ENCODE measurements around the gene CREG2.
"Not testable (repeated sequence)": the region's sequence is repeated elsewhere in the genome, so short reads cannot be mapped to it uniquely, and the experiment has no call there.

The CREG2 gene

DNA sequence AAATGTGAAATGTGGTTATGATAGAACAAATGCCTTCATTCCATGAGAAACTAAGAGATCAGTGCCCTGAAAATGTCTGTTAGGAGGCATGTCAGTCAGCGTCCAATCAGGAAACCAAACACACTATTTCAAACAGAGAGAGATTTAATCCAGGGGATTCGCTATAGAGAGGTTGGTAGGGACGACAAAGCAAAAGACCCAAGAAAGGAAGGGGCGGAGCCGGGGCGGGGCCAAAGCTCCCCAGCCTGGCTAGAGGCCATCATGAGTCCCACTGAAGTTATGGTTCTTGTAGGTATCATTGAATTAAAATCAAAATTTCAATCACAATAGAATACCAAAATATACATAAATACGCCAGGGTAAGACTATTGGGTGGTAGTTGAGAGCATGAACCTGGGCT is 45.9 kb downstream of the CREG2 start:
- no peak for DNase-seq

DNA sequence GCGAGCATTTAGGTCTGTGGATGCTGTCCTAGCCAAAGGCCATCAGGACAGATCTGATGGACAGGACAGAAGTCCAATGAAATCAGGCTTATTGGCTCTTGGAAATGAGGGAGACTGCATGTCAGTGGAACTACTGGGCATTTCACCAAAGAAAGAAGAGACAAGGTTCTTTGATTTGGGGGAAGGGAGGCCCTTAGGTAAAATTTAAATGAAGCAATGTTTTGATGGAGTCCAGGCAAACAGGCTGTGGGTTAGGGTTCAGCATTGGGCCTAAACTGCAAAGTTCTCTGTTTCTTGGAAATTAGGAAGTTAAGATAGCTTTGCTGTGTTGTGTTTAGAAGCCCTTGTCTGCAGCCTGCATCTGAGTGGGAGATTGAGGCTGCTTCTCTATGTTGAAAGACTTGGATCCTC is 47.2 kb downstream of the CREG2 start:
- no peak for DNase-seq

DNA sequence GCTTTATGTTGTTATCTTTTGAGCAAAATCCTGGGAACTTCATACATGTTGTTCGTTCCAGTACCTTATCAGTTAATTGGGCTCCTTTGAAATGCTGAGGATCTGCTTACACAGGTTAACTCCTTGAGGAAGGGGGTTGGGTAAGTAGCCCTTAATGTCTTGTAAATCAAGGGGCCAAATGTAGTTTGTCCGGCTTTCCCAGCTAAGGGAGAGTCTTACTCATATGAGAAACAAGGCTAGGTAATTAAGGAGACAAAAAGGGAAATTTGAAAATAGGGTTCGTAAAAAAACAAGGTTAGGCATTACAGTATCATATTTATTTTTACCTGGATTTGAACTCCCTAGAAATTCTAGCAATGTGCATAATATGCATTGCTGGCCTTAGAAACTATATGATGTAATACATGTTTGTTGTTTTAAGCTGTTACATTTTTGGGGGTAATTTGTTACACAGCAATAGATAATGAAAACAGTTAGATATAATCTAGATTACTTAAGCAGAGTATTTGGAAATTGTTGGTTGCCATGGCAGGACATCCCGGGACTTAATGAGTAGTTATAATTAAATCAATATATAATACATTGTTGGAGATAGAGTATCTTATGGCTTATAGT is 47.9 kb downstream of the CREG2 start:
- DNase-seq: no peak

DNA sequence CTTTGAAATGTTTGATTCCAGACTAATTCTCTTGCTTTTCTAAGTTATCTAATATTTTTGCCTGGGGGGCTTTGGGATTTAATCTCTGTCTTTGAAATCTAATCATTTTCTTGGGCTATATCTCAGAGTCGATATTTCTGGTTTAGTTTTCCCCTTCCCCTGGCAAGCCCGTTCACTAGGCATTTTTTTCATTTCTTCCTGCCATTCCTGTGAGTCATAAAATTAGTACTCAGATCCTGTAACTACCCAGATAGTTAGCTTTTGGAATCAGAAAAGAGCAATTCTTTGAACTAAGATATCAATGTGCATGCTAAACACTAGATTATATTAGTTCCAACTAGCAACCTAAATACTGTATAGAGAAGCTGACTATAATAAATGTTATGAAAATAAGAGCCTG is 49.4 kb downstream of the CREG2 start:
- DNase-seq: no peak

- no peak for DNase-seq
Measured at GRCh38 chr2:101332885-101333766, 54.2 kb downstream of the CREG2 start.

- DNase-seq: no peak
Measured at GRCh38 chr2:101331202-101331601, 56.1 kb downstream of the CREG2 start.

DNA sequence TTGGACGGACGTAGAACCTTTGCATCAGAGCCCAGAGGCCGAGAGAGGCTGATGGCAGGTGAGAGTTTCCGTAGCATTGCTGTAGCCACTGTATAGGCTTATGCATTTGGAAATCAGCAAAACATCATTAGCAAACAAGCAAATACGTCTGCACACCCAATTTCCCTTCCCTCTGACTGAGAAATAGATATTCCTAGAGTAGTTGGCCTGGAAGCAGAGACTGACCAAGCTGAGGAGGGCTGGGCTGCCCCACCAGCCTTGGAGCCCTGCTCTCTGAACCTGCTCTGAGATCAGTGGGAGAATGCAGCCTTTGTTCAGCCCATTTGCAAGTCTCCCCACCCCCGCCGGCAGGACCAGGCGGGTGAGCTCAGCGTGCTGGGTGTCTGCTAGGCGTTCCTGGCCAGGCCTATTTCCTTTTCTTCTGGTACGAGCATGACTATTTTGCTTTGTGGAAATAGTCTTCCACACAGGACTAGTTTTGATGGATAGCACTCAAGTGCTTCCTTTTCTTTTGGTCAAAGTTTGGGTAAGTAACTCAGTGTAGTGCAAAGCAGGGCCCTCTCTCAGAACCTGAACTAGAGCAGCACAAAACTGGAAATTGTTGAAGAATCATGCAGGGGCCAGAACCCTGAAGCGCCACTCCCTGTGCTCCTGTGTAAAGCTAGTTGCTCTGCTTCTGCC is 56.9 kb downstream of the CREG2 start:
- DNase-seq: no peak

GRCh38 chr2:101329026-101329425 is 58.3 kb downstream of the CREG2 start:
- DNase-seq: no peak

- DNase-seq: peak; percentile 86
Measured at GRCh38 chr2:101328474-101329007, 58.8 kb downstream of the CREG2 start.

- DNase-seq: no peak
Measured at GRCh38 chr2:101327863-101328394, 59.4 kb downstream of the CREG2 start.

- DNase-seq: no peak
Measured at GRCh38 chr2:101325425-101325824, 61.9 kb downstream of the CREG2 start.

DNA sequence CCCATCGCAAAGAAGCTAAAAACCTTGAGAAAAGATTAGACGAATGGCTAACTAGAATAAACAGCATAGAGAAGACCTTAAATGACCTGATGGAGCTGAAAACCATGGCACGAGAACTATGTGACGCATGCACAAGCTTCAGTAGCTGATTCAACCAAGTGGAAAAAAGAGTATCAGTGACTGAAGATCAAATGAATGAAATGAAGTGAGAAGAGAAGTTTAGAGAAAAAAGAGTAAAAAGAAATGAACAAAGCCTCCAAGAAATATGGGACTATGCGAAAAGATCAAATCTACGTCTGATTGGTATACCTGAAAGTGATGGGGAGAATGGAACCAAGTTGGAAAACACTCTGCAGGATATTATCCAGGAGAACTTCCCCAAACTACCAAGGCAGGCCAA is 70.7 kb downstream of the CREG2 start:
- DNase-seq: not testable (repeated sequence)

DNA sequence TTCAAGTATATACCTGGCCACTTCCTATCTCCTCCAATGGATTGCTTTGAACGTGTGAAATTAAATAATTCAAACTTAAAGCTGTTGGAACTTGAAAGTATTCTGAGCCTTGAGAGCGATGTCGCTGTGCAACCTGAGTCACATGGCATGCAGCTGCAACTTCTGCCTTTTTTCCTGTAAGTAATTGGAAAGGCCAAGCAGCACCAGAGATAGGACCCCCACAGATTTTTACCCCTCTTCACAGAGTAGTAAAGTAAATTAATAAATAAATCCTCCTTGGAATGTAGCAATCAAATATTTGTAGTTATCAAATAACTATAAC is 75.6 kb downstream of the CREG2 start:
- no peak for DNase-seq

- DNase-seq: no peak
Measured at GRCh38 chr2:101310834-101311695, 76.2 kb downstream of the CREG2 start.

DNA sequence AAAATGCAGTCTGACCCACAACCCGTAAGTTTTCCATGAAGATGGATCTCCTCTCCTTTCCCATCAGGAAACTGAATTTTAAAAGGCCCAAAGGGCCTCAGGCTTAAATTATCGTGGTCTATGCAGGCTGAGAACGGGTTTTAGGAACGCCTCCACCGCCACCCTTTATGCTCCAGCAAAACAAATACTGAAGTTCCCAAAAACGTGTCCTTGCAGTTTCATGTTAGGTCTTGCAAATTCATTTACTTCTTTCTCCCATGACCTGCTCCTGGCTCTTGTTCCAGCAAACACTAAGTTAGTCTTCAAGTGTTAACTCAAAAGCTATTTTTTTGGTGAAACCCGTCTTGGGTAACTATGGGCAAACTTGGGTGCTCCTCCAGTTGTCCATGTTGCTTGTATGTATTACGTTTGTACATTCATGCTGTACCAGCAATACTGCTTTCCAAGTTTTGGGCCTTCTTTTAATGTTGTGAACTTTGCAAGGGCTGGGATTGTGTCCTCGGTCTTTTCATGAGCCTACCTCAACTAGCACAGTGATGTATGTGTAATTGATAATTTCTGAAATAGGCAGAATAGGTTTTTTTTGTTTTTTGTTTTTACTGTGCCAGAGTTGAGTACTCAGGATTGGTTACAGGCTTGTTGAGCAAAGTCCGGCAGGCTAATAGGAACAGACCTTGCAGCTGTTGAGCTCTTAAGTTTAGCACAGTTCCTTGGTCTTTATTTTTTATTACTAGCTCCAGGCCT is 77.0 kb downstream of the CREG2 start:
- DNase-seq: no peak

GRCh38 chr2:101308432-101309210 is 78.7 kb downstream of the CREG2 start, which contains the start of gene RNF149:
Gene RNF149, minus strand, starts transcription at chr2:101308701. Its CDS starts 113 bp downstream, at chr2:101308588.
- peak; percentile 92 for DNase-seq

DNA sequence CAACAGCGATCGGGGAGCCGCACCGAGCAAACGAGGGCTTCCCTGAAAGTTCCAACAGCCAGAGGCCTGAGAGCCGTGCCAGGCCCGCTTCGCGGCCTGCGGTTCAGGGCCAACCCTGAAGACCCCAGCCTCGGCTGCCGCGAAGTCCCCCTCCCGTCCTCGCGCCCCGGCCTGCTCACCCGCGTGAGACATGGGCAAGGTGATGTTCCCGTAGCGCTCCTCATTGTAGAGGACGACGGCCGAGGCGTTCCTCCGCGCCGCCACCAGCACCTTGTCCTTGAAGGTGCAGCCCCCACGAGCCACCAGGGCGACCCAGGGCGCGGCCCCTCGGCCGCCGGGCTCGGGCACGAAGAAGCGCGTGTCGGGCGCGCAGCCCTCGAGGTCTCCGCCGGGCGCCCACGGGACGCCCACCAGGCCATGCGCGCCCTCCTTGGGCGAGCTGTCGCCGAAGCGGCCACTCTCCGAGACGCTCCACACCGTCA is 79.3 kb downstream of the CREG2 start:
- peak; percentile 23 for DNase-seq

DNA sequence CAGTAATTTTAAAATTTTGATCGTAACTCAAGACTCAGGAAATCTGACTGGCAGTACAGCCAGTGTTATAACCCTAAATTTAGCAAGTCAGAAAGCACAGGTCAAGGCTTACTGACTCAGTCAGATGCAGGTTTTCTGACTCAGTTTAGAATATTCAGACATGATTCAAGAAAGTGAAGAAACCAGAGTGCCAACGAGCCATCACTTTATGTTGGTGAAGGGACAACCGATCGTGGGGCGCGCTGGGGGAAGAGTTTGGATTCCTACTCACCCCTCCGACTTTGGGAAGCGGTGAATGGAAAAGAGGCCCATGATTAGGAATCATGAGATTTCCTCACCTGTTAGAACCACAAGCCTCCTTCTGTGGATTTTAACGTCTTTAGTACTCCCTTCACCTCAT is 79.8 kb downstream of the CREG2 start:
- DNase-seq: peak; percentile 66

GRCh38 chr2:101306410-101306809 is 80.9 kb downstream of the CREG2 start:
- peak; percentile 15 for DNase-seq

DNA sequence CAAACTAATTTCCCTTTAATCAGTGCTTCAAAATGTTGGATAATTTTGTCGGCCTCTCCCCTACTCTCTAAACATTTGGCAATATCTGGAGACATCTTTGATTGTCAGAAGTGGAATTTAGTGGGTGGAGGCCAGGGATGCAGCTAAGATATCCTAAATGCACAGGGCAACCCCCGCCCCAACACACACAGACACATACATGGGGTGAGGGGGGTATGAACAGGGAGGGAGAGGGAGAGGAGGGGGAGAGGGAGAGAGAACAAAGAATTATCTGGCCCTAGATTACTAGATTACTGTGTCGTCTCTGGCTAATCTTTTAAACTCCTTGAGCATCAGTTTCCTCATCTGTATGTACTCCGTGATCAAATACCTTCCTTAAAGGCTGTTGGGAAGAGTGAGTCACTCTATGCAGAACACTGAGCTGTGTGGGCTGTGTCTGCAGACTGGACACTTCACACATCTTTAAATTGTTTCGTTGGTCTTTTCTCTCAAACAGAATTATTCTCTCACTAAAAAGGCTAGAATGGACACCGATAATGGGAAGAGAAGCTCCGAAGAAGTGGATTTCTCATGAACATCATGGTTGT is 81.7 kb downstream of the CREG2 start:
- DNase-seq: peak; percentile 33

Measured in activated CD4-positive, alpha-beta T cell treated with anti-CD3 and anti-CD28 coated beads, Interleukin-2, amount 50 U/mL, for 16 hours (primary cell).